RPMI7951 (cell line): ENCODE data around the gene GPRIN1. TPM values are rescaled to one million over a fixed set of nuclear protein-coding genes. Genes with fewer than 3 reads are reported as not detected.

Experiments
- total RNA-seq: library from RNA; depleted of rRNA; stranded (reverse); fragments of >200 nt; shearing (Covaris generic); gene quantifications from 2 replicates; pipeline ENCODE4 v1.2.3, GENCODE V29; 2014; rRNA removed

Gene GPRIN1
- total RNA-seq, 1 experiment from 2014 or later = 4.9 TPM

Other genes starting within 250 kb of the GPRIN1 start
- gene KIAA1191, start 248.4 kb downstream of the GPRIN1 start, total RNA-seq = 61.0 and 64.9 TPM in 2 replicates
- 1.3 and 1.4 TPM in 2 replicates for gene ARL10, start 244.7 kb downstream of the GPRIN1 start, total RNA-seq
- 27.8 and 28.1 TPM in 2 replicates for gene NOP16, start 221.6 kb downstream of the GPRIN1 start, total RNA-seq
- gene HIGD2A, start 221.4 kb downstream of the GPRIN1 start, total RNA-seq = 78.5 and 108 TPM in 2 replicates
- gene CLTB, start 193.6 kb downstream of the GPRIN1 start, total RNA-seq = 70.2 and 92.2 TPM in 2 replicates
- 27.2 and 32.1 TPM in 2 replicates for gene FAF2, start 161.8 kb downstream of the GPRIN1 start, total RNA-seq
- 1.6 and 2.5 TPM in 2 replicates for gene RNF44, start 72.8 kb downstream of the GPRIN1 start, total RNA-seq
- not detected in 2 replicates for gene CDHR2, start 60.8 kb downstream of the GPRIN1 start, total RNA-seq
- 1.3 TPM in 1 of 2 replicates, not detected in the other for gene SNCB, start 20.4 kb upstream of the GPRIN1 start, total RNA-seq
- not detected in 2 replicates for gene EIF4E1B, start 20.5 kb upstream of the GPRIN1 start, total RNA-seq
- 18.5 and 23.7 TPM in 2 replicates for gene TSPAN17, start 37.3 kb upstream of the GPRIN1 start, total RNA-seq
- gene UNC5A, start 200.4 kb upstream of the GPRIN1 start, total RNA-seq = 0.10 TPM in 1 of 2 replicates, not detected in the other